ENCODE data around the gene KLF17.
"Not testable (repeated sequence)": the region's sequence is repeated elsewhere in the genome, so short reads cannot be mapped to it uniquely, and the experiment has no call there.

Gene KLF17

GRCh38 chr1:44113095-44113609, 5.5 kb upstream of the KLF17 start:
- no peak for DNase-seq (ENCODE audit: low read depth, low spot score)
- H3K9ac ChIP-seq (ENCODE audit: insufficient read length): no peak overlapping the region
- H3K27ac ChIP-seq: no peak overlapping the region
- no peak overlapping the region for H3K4me3 ChIP-seq
- no peak for TF ChIP-seq FOXP2 (optimal IDR thresholded peaks at IDR 0.05; ENCODE audit: control extremely low read depth, extremely low read length, insufficient read depth)
- TF ChIP-seq EZH2 (IDR thresholded peaks at IDR 0.05): no peak
- no peak for TF ChIP-seq POLR2AphosphoS5 (IDR thresholded peaks at IDR 0.05; ENCODE audit: borderline replicate concordance, low read depth, low read length)
- no peaks in the 10 kb centered on the region for H3K36me3 ChIP-seq (ENCODE audit: insufficient read depth, low read length)
- no peaks in the 10 kb centered on the region for H3K9me3 ChIP-seq (ENCODE audit: low read depth, low read length)

GRCh38 chr1:44114098-44114497, 4.5 kb upstream of the KLF17 start:
- no peak for TF ChIP-seq POLR2AphosphoS5 (IDR thresholded peaks at IDR 0.05; ENCODE audit: borderline replicate concordance, low read depth, low read length)
- TF ChIP-seq FOXP2 (optimal IDR thresholded peaks at IDR 0.05; ENCODE audit: control extremely low read depth, extremely low read length, insufficient read depth): no peak
- TF ChIP-seq EZH2 (IDR thresholded peaks at IDR 0.05): no peak
- Histone ChIP-seq H3K9ac (ENCODE audit: insufficient read length) (no peak overlapping the region), H3K9me3 (ENCODE audit: low read depth, low read length) (no peaks in the 10 kb centered on the region), H3K27ac (no peak overlapping the region), H3K36me3 (ENCODE audit: insufficient read depth, low read length) (no peaks in the 10 kb centered on the region), H3K4me3 (no peak overlapping the region)
- no peak for DNase-seq (ENCODE audit: low read depth, low spot score)

- not testable (repeated sequence) for DNase-seq (ENCODE audit: low read depth, low spot score); H3K9ac ChIP-seq (ENCODE audit: insufficient read length); H3K27ac ChIP-seq; H3K9me3 ChIP-seq (ENCODE audit: low read depth, low read length); H3K4me3 ChIP-seq; H3K36me3 ChIP-seq (ENCODE audit: insufficient read depth, low read length)
Observed at GRCh38 chr1:44117272-44117671, 1.3 kb upstream of the KLF17 start.

GRCh38 chr1:44119525-44119924, 904 bp downstream of the KLF17 start:
- no peaks in the 10 kb centered on the region for H3K36me3 ChIP-seq (ENCODE audit: insufficient read depth, low read length)
- no peak overlapping the region for H3K27ac ChIP-seq
- TF ChIP-seq POLR2AphosphoS5 (IDR thresholded peaks at IDR 0.05; ENCODE audit: borderline replicate concordance, low read depth, low read length) (no peak), FOXP2 (optimal IDR thresholded peaks at IDR 0.05; ENCODE audit: control extremely low read depth, extremely low read length, insufficient read depth) (no peak), EZH2 (IDR thresholded peaks at IDR 0.05) (no peak)
- H3K9me3 ChIP-seq (ENCODE audit: low read depth, low read length): no peaks in the 10 kb centered on the region
- no peak overlapping the region for H3K4me3 ChIP-seq
- no peak overlapping the region for H3K9ac ChIP-seq (ENCODE audit: insufficient read length)
- DNase-seq (ENCODE audit: low read depth, low spot score): no peak

- no peaks in the 10 kb centered on the region for H3K9me3 ChIP-seq (ENCODE audit: low read depth, low read length)
- no peak overlapping the region for H3K4me3 ChIP-seq
- DNase-seq (ENCODE audit: low read depth, low spot score): no peak
- no peak overlapping the region for H3K27ac ChIP-seq
- H3K36me3 ChIP-seq (ENCODE audit: insufficient read depth, low read length): no peaks in the 10 kb centered on the region
- H3K9ac ChIP-seq (ENCODE audit: insufficient read length): no peak overlapping the region
- no peak for TF ChIP-seq POLR2AphosphoS5 (IDR thresholded peaks at IDR 0.05; ENCODE audit: borderline replicate concordance, low read depth, low read length)
- TF ChIP-seq FOXP2 (optimal IDR thresholded peaks at IDR 0.05; ENCODE audit: control extremely low read depth, extremely low read length, insufficient read depth): no peak
- TF ChIP-seq EZH2 (IDR thresholded peaks at IDR 0.05): no peak
Observed at GRCh38 chr1:44120398-44120949, 1.9 kb downstream of the KLF17 start.

GRCh38 chr1:44129616-44130500, 11.2 kb downstream of the KLF17 start:
- TF ChIP-seq POLR2AphosphoS5 (IDR thresholded peaks at IDR 0.05; ENCODE audit: borderline replicate concordance, low read depth, low read length) (no peak), EZH2 (IDR thresholded peaks at IDR 0.05) (no peak), FOXP2 (optimal IDR thresholded peaks at IDR 0.05; ENCODE audit: control extremely low read depth, extremely low read length, insufficient read depth) (no peak)
- no peak overlapping the region for H3K9ac ChIP-seq (ENCODE audit: insufficient read length)

GRCh38 chr1:44131411-44131810, 12.8 kb downstream of the KLF17 start:
- no peak overlapping the region for H3K4me3 ChIP-seq
- no peak for TF ChIP-seq EZH2 (IDR thresholded peaks at IDR 0.05)
- no peak for DNase-seq (ENCODE audit: low read depth, low spot score)
- no peaks in the 10 kb centered on the region for H3K9me3 ChIP-seq (ENCODE audit: low read depth, low read length)
- H3K27ac ChIP-seq: no peak overlapping the region
- H3K36me3 ChIP-seq (ENCODE audit: insufficient read depth, low read length): no peaks in the 10 kb centered on the region
- no peak overlapping the region for H3K9ac ChIP-seq (ENCODE audit: insufficient read length)

More at GRCh38 chr1:44129616-44130500, 11.2 kb downstream of the KLF17 start:
- Histone ChIP-seq H3K9me3 (ENCODE audit: low read depth, low read length) (no peaks in the 10 kb centered on the region), H3K4me3 (no peak overlapping the region), H3K27ac (no peak overlapping the region), H3K36me3 (ENCODE audit: insufficient read depth, low read length) (no peaks in the 10 kb centered on the region)
- no peak for DNase-seq (ENCODE audit: low read depth, low spot score)

- TF ChIP-seq FOXP2 (optimal IDR thresholded peaks at IDR 0.05; ENCODE audit: control extremely low read depth, extremely low read length, insufficient read depth) (no peak), POLR2AphosphoS5 (IDR thresholded peaks at IDR 0.05; ENCODE audit: borderline replicate concordance, low read depth, low read length) (no peak)
- no peak overlapping the region for H3K4me3 ChIP-seq
- no peak overlapping the region for H3K27ac ChIP-seq
- no peaks in the 10 kb centered on the region for H3K36me3 ChIP-seq (ENCODE audit: insufficient read depth, low read length)
- no peak overlapping the region for H3K9ac ChIP-seq (ENCODE audit: insufficient read length)
- DNase-seq (ENCODE audit: low read depth, low spot score): no peak
- no peaks in the 10 kb centered on the region for H3K9me3 ChIP-seq (ENCODE audit: low read depth, low read length)
Observed at GRCh38 chr1:44134071-44134920, 15.7 kb downstream of the KLF17 start.

Measured in SK-N-MC (cell line).